HG02588 (cell line): ENCODE measurements around the gene MBTPS1.
A peak's percentile ranks its signal among the peaks of the same experiment; 100 is the strongest.

Experiments used
- ATAC-seq: cut with Tn5 transposase; IDR thresholded peaks from one replicate; pipeline ENCODE4 v1.9.1; 2021; ENCODE audit warnings: mild to moderate bottlenecking, moderate library complexity; ENCODE audit not compliant: unreplicated experiment

MBTPS1 gene

DNA sequence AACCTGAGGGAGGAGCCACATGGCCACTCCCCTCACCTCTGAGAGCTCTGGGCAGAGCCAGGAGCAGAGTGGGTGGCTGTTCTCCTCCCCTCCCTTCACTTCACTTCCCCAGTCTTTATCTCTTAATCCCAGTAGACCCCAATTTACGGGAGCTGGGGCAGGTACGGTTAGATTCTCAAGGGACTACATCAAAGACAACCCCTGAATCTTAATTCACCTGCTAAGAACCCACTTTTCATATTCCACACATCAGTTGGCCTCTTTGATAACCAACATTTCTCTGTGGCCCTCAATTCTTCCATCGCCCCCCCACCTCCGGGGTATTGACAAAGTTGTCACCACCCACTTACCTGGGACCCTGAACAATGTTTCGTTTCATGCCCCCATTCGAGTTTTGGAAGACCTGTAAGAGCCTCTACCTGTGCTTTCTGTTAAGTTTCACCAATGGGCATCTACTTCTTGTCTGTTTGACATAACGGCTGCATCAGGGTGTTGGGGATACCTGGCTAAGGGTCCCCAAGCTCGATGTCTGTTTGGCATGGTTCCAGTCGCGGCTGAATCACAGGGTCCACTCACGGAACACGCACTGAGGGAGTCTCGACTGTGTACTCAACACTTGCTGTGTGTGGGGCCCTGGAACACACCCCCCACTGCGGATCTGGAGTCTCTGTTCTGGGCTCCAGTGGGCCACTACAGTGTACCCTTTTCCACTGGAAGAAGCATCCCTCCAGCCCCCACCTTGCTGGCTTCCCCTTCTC, 102.0 kb downstream of the MBTPS1 start:
- ATAC-seq = no peak

DNA sequence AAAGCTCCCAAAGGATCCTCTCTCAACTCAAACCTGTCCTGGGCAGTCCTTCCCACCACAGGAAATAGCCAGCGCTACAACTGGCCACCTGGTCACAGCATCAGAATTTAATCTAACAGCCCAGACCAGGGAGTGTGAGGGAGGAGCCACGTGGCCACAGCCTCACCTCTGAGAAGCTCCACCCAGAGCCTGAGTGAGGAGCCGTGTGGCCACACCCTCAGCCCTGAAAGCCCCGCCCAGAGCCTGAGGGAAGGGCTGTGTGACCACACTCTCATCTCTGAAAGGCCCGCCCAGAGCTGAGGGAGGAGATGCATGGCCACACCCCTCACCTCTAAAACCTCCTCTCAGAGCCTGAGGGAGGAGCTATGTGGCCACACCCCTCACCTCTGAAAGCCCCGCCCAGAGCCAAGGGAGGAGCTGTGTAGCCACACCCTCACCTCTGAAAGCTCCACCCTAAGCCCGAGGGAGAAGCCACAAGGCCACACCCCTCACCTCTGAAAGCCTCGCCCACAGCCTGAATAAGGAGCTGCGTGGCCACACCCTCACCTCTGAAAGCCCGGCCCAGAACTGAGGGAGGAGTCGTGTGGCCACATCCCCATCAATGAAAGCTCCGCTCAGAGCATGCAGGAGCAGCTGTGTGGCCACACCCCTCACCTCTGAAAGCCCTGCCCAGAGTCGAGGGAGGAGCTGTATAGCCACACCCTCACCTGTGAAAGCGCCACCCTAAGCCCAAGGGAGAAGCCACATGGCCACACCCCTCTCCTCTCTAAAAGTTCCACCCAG, 102.8 kb downstream of the MBTPS1 start:
- peak; percentile 54 for ATAC-seq

DNA sequence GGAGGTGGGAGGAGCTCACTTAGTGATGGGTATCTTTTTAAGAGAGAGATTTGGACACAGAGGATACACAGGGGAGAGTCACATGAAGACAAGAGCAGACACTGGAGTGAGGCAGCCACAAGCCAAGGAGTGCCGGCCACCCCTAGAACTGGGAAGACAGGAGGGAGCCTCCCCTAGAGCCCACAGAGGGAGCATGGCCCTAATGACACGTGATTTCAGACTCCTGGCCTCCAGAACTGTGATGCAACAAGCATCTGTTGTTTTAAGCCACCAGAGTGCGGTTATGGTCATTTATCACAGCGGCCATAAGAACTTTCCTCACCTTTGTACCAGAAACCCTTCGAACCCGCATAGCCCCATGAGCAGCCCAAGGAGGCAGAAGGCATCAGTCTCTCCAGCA, 107.5 kb downstream of the MBTPS1 start:
- ATAC-seq = no peak

DNA sequence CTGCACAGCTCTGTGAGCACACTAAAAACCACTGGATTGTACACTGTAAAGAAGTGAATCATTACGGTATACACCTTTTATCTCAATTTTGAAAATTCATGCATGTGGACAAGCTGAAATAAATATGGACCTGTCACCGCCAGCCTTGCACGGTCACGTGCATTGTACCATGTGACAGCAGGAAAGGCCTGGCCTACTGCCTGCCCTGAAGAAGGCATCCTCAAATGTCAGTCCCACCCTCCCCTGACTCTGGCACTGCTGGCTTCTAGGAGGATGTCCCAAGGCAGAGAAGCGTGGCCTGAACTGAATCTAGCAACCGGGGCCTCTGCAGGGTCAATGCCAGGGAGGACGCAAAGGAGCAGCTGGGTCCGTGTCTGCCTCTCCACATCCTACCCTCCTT, 108.8 kb downstream of the MBTPS1 start:
- ATAC-seq = no peak

DNA sequence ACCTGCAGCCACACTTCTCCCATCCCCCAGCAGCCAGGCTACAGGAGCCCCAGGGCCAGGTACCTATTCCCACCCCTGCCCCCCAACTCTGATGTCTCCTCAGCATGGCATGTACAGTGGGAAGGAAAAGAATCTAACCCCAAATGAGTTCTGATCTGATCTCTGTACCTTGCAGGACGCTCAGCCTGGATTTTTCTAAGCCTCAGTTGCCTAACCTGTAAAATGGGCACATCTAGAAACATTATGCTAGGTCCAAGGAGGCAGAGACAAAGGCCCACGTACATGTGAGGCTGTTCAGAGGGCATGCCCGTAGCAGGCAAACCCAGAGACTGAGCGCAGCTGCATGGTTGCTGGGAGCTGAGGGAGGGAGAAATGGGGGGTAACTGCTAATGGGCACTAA, 109.2 kb downstream of the MBTPS1 start:
- no peak for ATAC-seq

DNA sequence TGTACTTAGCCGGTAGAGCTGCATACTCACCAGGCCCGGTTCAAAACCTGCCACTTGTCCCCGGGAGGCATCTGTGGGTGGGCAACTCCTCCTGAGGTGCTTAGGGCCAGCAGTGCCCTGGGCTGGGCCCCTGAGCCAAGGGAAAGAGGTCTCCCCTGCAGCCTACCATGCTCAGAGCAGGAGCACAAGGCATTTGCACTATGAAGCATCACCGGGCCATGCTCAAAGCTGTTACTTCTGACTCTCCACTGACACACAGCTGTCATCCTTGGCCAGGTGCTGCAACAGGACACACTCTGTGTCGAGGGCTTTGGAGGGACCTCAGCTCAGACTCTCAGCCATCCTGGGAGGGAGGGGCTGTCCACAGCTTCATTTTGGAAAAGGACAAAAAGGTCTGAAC, 111.4 kb downstream of the MBTPS1 start:
- ATAC-seq = no peak

DNA sequence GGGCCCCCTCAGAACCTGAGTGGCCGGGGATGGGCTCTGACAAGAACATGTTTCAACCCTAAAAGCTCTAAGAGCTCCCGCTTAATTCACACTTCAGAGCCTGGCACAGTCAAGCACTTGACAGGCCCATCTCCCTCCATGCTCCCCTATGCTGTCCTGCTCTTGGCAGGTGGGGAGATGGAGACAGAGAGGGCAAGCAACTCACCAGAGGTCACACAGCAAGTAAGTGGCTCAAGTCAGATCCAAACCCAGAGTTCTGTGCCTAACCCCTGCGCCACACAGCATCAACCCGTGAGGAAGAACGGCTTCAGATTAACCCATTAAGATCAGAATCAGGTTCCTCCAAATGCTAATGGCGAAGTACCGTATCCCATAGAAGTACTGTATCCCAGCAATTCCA, 112.3 kb downstream of the MBTPS1 start:
- no peak for ATAC-seq
